ENCODE results near the gene COL4A2. TPM values are rescaled to one million over a fixed set of nuclear protein-coding genes. Genes with fewer than 3 reads are reported as not detected.

Gene COL4A2
- total RNA-seq, 1 donor from 2014 or later = 1,414 TPM

DNA sequence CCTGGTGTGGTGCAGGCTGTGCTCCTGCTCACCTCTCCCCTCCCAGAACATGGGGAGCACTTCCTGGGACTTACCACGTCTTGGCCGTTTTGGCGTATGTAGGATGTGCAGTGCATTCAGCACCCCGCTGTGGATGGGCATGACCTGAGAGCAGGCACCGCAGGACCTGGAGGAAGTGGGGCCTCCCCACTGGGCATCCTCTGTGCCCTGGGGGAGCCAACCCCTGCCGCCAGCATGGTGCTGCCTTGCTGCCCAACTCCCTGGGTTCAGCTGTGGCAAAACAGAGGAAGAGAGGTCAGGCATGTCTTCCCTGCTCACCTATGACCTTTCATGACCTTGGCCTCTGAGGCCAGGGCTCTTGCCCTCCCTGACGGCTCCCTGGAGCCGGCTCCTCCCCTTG is 150.9 kb downstream of the COL4A2 start:
- FAIRE-seq (no peak), DNase-seq (ENCODE audit: low read depth) (no peak)
- Mint-ChIP-seq H3K9me3 (ENCODE audit: unreplicated experiment) (no peaks in the 10 kb centered on the region), H3K4me1 (ENCODE audit: low read depth, unreplicated experiment) (peaks cover 25% of the 10 kb centered on the region), H3K27me3 (ENCODE audit: low read depth, unreplicated experiment) (no peaks in the 10 kb centered on the region), H3K27ac (ENCODE audit: unreplicated experiment) (peak overlapping the region; percentile 47), H3K36me3 (ENCODE audit: low read depth, unreplicated experiment) (peaks cover 24% of the 10 kb centered on the region), H3K4me3 (ENCODE audit: unreplicated experiment) (no peak overlapping the region)
- H3K9me3 ChIP-seq (ENCODE audit: insufficient read depth, low read depth, low read length) = no peaks in the 10 kb centered on the region
- TF ChIP-seq EZH2 (IDR thresholded peaks at IDR 0.05; ENCODE audit: insufficient read depth, low read length) = no peak
- TF ChIP-seq, protein P1, sequence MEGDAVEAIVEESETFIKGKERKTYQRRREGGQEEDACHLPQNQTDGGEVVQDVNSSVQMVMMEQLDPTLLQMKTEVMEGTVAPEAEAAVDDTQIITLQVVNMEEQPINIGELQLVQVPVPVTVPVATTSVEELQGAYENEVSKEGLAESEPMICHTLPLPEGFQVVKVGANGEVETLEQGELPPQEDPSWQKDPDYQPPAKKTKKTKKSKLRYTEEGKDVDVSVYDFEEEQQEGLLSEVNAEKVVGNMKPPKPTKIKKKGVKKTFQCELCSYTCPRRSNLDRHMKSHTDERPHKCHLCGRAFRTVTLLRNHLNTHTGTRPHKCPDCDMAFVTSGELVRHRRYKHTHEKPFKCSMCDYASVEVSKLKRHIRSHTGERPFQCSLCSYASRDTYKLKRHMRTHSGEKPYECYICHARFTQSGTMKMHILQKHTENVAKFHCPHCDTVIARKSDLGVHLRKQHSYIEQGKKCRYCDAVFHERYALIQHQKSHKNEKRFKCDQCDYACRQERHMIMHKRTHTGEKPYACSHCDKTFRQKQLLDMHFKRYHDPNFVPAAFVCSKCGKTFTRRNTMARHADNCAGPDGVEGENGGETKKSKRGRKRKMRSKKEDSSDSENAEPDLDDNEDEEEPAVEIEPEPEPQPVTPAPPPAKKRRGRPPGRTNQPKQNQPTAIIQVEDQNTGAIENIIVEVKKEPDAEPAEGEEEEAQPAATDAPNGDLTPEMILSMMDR (IDR thresholded peaks at IDR 0.05; ENCODE audit: insufficient read depth, low read depth, low read length) = no peak
- H3K4me3 ChIP-seq (ENCODE audit: insufficient read depth, low read depth, low read length) = no peak overlapping the region
- no peaks in the 10 kb centered on the region for H3K27me3 ChIP-seq (ENCODE audit: insufficient read depth, low read length)
- H3K36me3 ChIP-seq (ENCODE audit: insufficient read depth, low read length) = peaks cover 49% of the 10 kb centered on the region
- peaks cover 3% of the 10 kb centered on the region for H3K4me1 ChIP-seq (ENCODE audit: insufficient read depth, low read length)
- no peak overlapping the region for H2AFZ ChIP-seq (ENCODE audit: low read depth, low read length)
- H3K79me2 ChIP-seq (ENCODE audit: insufficient read depth, low read length) = no peaks in the 10 kb centered on the region
- no peak overlapping the region for H3K27ac ChIP-seq (ENCODE audit: low read depth, low read length)
- no peak overlapping the region for H3K4me2 ChIP-seq (ENCODE audit: low read length)
- no peak overlapping the region for H3K9ac ChIP-seq (ENCODE audit: low read length)
- peaks cover 44% of the 10 kb centered on the region for H4K20me1 ChIP-seq (ENCODE audit: insufficient read depth, low read length)

DNA sequence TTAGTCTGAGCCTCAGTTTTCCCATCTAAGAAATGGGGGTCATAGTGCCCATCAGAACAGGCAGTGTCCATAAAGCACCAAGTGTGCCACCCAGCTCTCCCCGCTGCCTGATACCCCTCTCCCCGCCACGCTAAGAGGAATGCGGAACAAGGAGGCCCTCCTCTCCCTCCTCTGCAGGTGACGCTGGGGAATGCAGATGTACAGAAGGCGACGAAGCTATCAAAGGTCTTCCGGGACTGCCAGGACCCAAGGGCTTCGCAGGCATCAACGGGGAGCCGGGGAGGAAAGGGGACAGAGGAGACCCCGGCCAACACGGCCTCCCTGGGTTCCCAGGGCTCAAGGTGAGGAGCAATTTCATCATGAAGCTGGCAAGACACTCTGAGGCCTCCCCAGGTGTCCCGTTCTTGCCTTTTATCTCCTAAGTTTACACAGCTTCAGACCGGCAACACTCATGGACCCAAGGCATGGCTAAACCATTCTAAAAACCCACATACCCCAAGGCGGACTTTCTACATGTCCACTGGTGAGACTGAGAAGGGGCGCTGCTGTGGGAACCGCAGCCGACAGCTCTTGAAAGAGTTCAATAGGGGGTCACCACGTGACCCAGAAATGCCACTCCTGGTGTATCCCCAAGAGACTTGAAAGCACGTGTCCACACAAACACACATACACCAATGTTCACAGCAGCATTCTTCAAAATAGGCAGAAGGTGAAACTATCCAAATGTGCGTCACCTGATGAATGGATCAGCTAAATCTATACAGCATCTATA is 151.7 kb downstream of the COL4A2 start:
- Histone ChIP-seq H3K9me3 (ENCODE audit: insufficient read depth, low read depth, low read length) (no peaks in the 10 kb centered on the region), H3K4me2 (ENCODE audit: low read length) (no peak overlapping the region), H3K79me2 (ENCODE audit: insufficient read depth, low read length) (no peaks in the 10 kb centered on the region), H3K36me3 (ENCODE audit: insufficient read depth, low read length) (peaks cover 55% of the 10 kb centered on the region), H3K27me3 (ENCODE audit: insufficient read depth, low read length) (no peaks in the 10 kb centered on the region), H4K20me1 (ENCODE audit: insufficient read depth, low read length) (peaks cover 46% of the 10 kb centered on the region), H3K9ac (ENCODE audit: low read length) (no peak overlapping the region), H3K4me3 (ENCODE audit: insufficient read depth, low read depth, low read length) (no peak overlapping the region), H3K4me1 (ENCODE audit: insufficient read depth, low read length) (no peaks in the 10 kb centered on the region), H2AFZ (ENCODE audit: low read depth, low read length) (no peak overlapping the region), H3K27ac (ENCODE audit: low read depth, low read length) (no peak overlapping the region)
- no peak for DNase-seq (ENCODE audit: low read depth)
- Mint-ChIP-seq H3K4me3 (ENCODE audit: unreplicated experiment) (no peak overlapping the region), H3K27me3 (ENCODE audit: low read depth, unreplicated experiment) (no peaks in the 10 kb centered on the region), H3K4me1 (ENCODE audit: low read depth, unreplicated experiment) (peaks cover 23% of the 10 kb centered on the region), H3K36me3 (ENCODE audit: low read depth, unreplicated experiment) (peaks cover 28% of the 10 kb centered on the region), H3K27ac (ENCODE audit: unreplicated experiment) (no peak overlapping the region), H3K9me3 (ENCODE audit: unreplicated experiment) (no peaks in the 10 kb centered on the region)
- TF ChIP-seq EZH2 (IDR thresholded peaks at IDR 0.05; ENCODE audit: insufficient read depth, low read length) = no peak
- TF ChIP-seq, protein P1 (IDR thresholded peaks at IDR 0.05; ENCODE audit: insufficient read depth, low read depth, low read length) = no peak
- no peak for FAIRE-seq

DNA sequence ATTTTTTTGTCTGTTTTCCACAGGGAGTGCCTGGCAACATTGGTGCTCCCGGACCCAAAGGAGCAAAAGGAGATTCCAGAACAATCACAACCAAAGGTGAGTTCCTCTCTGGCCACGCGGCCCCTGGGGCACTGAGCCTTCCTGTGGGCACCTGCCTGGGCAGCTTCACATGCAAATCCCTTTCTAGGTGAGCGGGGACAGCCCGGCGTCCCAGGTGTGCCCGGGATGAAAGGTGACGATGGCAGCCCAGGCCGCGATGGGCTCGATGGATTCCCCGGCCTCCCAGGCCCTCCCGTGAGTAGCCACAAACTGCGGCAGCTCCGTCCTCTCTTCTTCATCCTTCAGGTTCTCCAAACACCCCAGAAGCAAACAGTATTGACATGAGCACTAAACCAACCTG is 155.0 kb downstream of the COL4A2 start:
- H3K27me3 Mint-ChIP-seq (ENCODE audit: low read depth, unreplicated experiment) = no peaks in the 10 kb centered on the region
- H3K4me3 ChIP-seq (ENCODE audit: insufficient read depth, low read depth, low read length) = no peak overlapping the region
- H3K9me3 Mint-ChIP-seq (ENCODE audit: unreplicated experiment) = no peaks in the 10 kb centered on the region
- peaks cover 70% of the 10 kb centered on the region for H3K36me3 ChIP-seq (ENCODE audit: insufficient read depth, low read length)
- H4K20me1 ChIP-seq (ENCODE audit: insufficient read depth, low read length) = peaks cover 50% of the 10 kb centered on the region
- peaks cover 40% of the 10 kb centered on the region for H3K36me3 Mint-ChIP-seq (ENCODE audit: low read depth, unreplicated experiment)
- H3K4me3 Mint-ChIP-seq (ENCODE audit: unreplicated experiment) = no peak overlapping the region
- peaks cover 7% of the 10 kb centered on the region for H3K4me1 Mint-ChIP-seq (ENCODE audit: low read depth, unreplicated experiment)
- no peak overlapping the region for H3K27ac ChIP-seq (ENCODE audit: low read depth, low read length)
- no peak for DNase-seq (ENCODE audit: low read depth)
- H3K27ac Mint-ChIP-seq (ENCODE audit: unreplicated experiment) = no peak overlapping the region
- no peaks in the 10 kb centered on the region for H3K4me1 ChIP-seq (ENCODE audit: insufficient read depth, low read length)
- H3K4me2 ChIP-seq (ENCODE audit: low read length) = no peak overlapping the region
- no peak overlapping the region for H3K9ac ChIP-seq (ENCODE audit: low read length)
- TF ChIP-seq, protein P1 (IDR thresholded peaks at IDR 0.05; ENCODE audit: insufficient read depth, low read depth, low read length) = no peak
- TF ChIP-seq EZH2 (IDR thresholded peaks at IDR 0.05; ENCODE audit: insufficient read depth, low read length) = no peak
- H3K9me3 ChIP-seq (ENCODE audit: insufficient read depth, low read depth, low read length) = no peaks in the 10 kb centered on the region
- FAIRE-seq = no peak
- H2AFZ ChIP-seq (ENCODE audit: low read depth, low read length) = no peak overlapping the region
- H3K79me2 ChIP-seq (ENCODE audit: insufficient read depth, low read length) = no peaks in the 10 kb centered on the region
- no peaks in the 10 kb centered on the region for H3K27me3 ChIP-seq (ENCODE audit: insufficient read depth, low read length)

All from astrocyte (in vitro differentiated cells and primary cell).